ENCODE measurements around the gene FOXO1.

FOXO1 gene

DNA sequence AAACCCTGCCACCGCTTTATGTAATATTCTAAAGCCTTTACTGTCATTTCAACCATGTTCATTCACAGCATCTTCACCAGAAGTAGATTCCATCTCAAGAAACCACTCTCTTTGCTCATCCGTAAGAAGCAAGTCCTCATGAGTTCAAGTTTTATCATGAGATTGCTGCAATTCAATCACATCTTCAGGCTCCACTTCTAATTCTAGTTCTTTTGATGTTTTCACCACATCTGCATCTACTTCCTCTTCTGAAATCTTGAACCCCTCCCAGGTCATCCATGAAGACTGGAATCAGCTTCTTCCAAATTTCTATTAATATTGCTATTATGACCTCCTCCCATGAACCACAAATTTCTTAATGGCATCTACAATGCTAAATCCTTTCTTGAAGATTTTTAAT lies 83.9 kb downstream of the FOXO1 start:
- DNase-seq (ENCODE audit: extremely low read depth in 1 of 2, low read depth in 1 of 2) = no peak

DNA sequence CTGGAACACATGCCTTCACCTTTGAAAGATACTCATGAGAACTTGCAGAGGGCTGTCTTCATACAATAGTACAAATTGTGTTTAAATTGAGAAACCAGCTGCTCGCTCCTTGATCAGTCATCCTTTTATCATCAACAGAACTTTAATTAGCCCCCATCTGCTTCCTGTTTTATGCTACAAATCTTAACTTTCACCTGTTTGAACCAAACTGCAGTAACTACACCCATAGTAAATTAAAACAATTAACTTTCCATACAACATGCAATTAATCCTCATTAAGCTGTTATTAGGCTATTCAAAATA lies 85.2 kb downstream of the FOXO1 start:
- no peak for DNase-seq (ENCODE audit: extremely low read depth in 1 of 2, low read depth in 1 of 2)

DNA sequence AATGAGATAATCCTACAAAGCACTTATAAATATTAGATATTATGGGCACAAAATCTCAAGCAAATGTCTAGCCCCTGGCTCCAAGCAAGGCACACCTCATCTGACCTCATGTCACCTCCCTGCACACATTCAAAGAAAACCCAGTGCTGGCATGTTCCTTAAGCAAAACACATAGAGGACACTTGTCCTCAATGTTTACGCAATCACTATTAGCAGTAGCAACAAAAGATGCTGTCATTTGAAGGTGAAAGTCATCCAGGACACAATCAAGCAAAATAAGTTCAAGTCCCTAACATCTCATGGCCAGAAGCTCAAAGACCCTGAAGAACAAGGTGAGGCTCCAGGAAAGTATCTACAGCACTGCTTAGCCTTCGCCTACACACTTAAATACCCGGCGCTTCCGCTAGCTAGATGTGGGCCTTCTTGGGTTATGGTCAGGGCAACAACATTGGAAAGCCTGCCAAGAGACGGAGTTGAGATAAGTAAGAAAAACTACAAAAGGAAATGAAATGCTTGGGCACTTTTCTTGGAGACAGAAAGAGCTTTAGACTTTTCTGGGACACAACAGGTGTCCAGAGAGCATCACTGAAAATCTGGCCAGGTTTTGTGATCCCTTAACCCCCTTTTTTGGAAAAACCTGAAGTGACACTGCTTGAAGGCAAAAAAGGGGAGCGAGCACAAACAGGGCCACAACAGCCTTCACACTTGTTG lies 85.7 kb downstream of the FOXO1 start:
- DNase-seq (ENCODE audit: extremely low read depth in 1 of 2, low read depth in 1 of 2) = no peak

DNA sequence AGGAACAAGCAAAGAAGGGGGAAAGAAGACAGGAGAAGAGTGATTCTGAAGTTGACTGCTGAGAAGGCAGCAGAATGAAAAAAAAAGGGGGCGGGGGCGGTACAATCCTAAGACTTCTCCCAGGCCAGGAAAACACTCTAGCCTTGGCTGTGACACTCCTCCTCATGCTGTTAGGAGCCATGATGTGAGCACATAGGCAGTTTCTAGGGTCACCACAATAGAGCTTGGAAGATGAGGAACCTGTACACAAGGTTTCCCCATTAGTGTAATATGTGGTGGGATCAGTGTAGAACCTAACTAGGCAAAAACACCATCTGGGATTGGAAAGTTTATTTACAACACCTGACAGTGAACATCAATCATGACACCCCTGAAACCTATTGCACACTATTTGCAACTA lies 86.9 kb downstream of the FOXO1 start:
- DNase-seq (ENCODE audit: extremely low read depth in 1 of 2, low read depth in 1 of 2) = no peak

DNA sequence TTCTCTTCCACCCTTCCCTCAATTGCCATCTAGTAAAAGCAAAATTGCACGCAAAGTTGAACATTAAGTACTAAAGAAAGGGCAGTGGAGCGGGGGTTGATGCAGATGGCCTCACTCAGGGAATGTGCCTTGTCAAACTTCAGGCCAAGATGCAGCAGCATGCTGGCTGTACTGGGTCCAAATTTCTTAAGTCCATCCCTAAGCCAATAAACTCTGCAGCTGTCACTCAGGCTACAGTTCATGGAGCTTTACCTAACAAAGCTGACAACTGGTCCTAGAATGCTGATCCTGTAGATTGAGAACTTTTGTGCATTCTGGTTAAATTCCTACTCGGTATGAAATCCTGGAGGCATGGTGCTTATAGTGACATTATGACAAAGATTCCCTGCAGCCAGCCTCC lies 88.4 kb downstream of the FOXO1 start:
- DNase-seq (ENCODE audit: extremely low read depth in 1 of 2, low read depth in 1 of 2) = no peak

DNA sequence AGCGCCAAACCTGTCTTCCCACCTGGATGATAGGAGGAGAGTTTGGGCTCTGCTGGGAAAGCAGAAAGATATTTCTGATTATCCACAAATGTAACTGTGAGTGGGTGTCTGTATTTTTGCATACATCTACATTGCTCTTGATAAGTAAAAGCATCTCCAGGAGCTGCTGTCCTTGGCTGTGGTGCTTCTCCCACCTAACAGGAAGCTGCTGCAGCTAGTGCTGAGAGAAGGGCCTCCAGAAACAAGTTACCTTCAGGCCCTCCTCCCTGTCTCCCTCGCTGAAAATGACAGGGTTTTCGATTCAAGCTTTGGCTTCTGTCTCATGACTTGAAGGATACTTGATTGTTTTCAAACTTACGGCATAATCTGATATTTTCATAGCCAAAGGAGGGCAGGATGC lies 90.1 kb downstream of the FOXO1 start:
- DNase-seq (ENCODE audit: extremely low read depth in 1 of 2, low read depth in 1 of 2) = no peak

DNA sequence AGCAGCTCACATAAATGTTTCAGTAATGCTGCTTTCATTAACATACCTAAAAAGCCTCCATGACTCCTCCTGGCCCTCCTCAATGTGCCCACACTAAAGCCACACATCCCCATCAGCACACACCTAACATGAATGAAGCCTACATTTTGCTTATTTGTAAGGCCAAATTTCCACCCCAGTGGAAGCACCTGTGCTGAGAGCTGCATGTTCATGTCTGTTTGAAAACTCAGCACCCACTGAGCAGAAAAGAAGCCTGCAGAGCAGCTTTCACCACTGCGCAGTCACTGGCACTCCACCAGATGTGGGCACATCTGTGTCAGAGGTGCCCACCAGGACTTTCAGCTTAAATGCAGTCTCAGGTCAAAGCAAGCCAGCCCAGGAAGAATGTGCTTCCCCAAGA lies 93.5 kb downstream of the FOXO1 start:
- DNase-seq (ENCODE audit: extremely low read depth in 1 of 2, low read depth in 1 of 2) = no peak

DNA sequence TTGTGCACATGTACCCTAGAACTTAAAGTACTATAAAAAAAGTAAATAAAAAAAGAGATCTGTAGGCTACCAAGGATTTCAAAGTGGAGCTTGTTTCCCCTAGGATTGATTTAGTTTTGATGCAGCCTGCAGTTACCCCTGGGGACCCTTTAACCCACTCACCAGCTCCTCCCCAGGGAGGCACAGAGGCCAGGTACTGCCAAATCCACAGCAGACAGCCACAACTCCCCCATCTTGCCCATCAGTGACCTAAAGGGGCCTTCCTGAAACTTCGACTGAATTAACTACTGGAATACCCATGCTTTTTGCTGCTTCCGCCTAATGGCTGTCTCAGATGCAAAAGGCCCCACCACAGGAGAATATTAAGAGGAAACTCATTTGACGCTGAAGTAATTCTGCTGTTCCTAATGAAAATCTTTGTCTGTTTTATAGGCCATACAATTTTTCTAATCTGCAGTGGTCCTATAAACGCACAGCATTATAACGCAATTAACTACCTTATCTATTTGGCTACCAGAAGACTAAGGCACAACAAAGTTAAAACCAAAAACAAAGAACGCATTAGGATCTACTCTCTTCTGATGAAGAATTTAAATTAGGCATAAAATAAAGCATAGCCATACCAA lies 95.0 kb downstream of the FOXO1 start:
- DNase-seq (ENCODE audit: extremely low read depth in 1 of 2, low read depth in 1 of 2) = no peak

DNA sequence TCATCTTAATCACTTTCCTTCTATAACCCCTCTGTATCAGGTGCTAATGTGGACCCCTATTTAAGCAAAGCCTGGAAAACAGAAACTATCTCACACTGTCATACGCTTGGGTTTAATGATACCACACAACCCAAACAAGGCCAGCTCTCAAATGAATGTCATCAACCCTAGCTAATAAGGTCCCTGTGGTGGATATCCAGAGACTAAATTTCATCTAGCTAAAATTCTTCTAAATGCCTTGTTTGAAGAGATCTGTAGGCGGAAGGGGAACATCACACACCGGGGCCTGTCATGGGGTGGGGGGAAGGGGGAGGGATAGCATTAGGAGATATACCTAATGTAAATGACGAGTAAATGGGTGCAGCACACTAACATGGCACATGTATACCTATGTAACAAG lies 95.5 kb downstream of the FOXO1 start:
- DNase-seq (ENCODE audit: extremely low read depth in 1 of 2, low read depth in 1 of 2) = no peak

DNA sequence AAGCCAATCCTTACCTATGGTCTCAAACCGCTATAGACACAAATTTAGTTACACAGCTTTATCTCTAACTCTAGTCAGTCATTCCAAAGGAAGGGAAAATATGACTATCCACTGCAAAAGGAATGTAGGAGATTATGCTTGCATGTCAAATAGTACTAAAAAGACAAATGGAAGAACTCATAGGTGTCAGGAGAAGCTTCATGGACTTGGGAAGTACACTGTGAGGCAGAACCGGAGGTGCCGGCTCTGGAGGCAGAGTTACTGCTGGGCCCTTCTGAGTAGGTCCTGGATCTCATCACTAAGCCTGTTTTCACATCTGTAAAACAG lies 97.5 kb downstream of the FOXO1 start:
- DNase-seq (ENCODE audit: extremely low read depth in 1 of 2, low read depth in 1 of 2) = no peak

DNA sequence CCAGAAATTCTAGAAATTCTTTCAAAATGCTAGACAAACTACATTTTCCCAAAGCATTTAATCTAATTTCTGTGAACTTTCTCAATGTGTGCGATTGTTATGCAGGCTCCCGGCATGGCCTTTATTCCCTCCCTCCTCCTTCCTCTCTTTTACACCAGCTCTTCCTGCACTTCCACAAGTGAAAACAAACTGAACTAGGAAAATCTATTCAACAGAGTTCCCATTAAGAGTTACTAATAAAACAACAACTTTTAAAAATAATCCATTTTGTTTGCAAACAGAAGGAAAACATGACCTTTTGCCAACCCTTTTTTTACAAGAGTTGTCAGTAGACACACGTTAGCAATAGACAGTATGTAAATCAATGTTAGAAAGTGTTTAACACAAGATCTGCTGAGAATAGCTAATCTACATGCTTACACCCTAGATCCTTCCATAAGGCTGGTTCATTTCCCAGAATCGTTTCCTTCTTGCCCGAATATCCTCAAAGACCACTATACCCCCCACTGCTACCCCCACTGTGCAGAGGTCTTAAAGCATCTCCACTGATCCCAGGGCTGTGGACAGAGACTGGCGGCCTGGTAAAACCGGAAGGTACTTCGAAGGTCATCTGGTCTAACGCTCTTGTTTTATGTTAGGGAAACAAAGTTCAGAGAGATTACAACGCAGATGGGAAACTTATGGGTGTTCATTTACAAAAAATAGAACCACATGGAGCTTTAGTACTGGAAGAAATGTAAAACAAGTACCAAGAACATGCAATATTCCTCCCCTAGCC lies 98.0 kb downstream of the FOXO1 start:
- DNase-seq (ENCODE audit: extremely low read depth in 1 of 2, low read depth in 1 of 2) = no peak

DNA sequence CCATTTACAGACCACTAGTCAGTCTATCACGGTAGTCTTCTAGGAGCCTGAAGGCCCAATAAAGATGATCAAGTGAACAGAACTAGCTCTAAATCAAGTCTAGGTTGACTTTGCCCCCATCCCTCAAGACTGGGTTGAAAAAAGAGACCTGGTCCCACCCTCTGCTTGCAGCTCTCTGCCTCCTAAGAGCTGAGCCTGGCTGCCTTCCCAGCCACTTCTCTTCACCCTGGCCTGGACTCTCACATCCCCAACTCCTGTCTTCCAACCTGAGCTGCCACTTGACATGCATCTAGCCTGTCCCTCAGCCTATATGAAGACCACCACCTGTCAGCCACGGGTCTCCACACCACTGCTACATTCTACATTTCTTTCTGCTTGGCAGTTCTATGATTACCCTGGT lies 99.6 kb downstream of the FOXO1 start:
- no peak for DNase-seq (ENCODE audit: extremely low read depth in 1 of 2, low read depth in 1 of 2)

DNA sequence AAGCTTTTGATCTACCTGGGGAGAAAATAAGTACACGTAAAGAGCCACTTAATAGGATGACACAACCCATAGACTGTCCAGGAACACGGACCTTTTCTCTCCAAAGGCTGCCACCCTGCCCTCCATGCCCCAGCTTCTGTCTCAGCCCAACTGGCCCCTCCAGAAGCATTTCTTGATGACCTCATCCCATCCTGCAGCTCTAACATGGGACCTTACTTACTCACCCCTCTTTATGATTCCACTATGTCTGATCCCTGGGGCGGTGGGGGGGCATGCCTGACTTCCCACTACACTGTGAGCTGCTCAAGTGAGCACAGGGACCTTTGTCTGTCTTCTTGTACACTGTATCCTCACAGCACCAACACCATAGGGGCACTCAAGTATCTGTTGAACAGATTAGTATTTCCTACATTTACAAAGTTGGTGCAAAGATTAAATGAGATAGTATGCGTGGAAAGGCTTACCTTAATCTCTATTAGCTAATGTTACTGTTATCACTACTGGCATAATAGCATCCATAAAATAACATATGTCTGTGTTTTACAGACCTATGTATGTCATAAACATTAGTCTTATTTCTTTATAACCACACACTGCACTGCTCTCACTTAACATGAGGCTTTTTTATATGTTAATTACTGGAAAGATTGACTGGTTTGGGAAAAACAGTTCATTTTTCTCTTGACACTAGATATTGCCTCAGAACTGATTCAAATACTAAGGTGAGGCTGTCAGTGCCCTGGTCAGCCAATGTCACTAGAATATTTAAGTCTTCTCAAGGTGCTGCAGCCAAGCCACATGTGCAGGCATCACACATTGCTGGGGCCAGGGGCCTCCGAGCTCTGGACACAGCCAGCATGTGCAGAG lies 100.9 kb downstream of the FOXO1 start:
- no peak for DNase-seq (ENCODE audit: extremely low read depth in 1 of 2, low read depth in 1 of 2)

DNA sequence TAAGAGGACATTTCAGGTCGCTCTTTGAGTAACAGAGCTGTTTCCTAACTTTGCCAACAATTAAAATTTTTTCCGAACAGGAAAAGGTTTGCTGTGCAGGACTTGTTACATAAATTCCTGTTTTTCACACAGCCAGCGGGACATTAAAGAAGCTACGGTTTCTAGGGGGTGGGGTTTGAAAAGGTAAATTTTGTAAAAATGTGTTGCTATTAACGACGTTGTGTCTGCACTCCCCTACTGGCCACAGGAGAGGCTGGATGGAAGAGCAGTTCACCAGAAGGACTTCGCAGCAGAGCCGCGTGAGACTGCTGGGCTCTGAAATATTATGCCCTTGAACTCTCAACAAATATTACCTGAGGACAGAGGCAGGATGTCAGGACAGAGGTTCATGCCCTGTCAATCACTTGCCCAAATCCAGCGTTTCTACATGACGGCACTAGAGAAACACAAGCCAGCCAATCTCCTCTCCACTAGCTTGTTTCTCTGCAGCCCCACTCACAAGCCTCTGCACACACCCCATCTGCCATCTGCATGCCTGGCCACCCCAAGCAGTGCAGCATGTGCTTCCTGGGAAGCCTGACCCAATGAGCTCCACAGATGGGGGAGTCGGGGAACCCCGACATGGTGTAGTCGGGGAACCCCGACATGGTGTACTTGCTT lies 102.0 kb downstream of the FOXO1 start:
- DNase-seq (ENCODE audit: extremely low read depth in 1 of 2, low read depth in 1 of 2) = no peak

DNA sequence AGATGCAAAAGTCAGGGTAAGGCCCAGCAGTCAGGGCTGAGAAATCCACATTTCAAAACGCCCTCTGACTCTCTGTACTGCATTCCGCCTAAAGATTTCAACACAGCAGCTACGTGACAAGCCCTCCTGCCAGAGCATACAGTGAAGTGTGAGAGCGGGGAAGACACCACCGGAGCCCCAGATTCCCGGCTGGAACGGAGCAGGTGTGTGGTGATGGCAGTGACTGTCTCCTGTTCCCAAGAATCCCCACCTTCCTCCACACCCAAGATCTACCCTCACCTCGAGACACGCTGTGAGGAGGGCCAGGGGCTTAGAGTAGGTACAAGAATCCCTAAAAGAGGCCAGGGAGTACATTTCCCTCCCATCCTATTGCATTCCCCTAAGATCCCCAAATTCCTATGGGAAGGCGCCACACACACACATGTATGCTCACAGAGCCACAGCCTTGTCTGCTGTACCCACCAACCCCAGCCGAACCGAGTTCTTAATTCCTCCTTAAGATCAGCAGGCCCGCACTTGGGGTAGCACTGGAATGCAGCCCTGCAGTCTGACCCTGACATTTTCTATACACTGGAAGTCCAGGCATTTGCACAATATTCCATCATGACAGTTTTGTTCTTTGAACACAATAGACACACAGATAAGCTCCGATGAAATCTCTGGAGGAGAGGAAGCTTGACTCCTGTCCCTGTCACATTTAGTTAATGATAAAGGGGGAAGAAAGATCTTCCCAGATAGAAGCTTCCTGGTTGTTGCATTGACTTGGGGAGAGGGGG lies 102.9 kb downstream of the FOXO1 start:
- DNase-seq (ENCODE audit: extremely low read depth in 1 of 2, low read depth in 1 of 2) = no peak

DNA sequence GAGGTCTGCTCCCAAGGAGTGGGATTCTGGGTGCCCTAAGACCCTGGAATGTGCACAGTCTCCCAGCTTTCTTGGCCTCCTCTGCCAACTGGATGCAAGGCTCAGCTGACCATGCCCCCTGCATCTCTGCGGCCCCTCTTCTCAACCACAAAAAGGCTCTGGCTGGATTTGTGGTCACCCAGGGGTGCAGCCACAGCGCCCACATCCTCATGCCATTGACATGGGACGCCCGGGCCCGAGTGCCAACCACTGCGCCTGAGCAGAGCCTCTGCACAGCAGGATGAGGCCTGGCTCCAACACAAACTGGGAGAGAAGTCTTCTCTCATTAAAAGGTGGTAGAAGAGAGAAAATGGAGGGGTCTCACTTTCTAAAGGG lies 103.5 kb downstream of the FOXO1 start:
- DNase-seq (ENCODE audit: extremely low read depth in 1 of 2, low read depth in 1 of 2) = no peak

DNA sequence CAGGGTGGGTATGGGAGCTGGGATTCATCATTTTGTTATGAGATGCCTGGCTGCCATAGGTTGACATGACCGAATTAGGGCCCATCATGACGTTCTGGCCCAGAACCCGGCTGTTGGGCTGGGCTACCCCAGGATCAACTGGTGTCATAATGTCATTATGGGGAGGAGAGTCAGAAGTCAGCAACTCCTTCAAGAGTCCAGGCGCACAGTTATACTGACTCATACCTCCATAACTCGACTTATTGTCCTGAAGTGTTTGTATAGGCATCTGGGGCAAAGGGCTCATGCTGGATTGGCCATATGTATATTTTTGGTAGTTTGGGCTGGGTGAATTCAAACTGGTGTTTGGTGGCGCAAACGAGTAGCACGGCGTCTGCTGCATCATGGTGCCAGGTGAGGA lies 106.5 kb downstream of the FOXO1 start:
- DNase-seq (ENCODE audit: extremely low read depth in 1 of 2, low read depth in 1 of 2) = no peak

DNA sequence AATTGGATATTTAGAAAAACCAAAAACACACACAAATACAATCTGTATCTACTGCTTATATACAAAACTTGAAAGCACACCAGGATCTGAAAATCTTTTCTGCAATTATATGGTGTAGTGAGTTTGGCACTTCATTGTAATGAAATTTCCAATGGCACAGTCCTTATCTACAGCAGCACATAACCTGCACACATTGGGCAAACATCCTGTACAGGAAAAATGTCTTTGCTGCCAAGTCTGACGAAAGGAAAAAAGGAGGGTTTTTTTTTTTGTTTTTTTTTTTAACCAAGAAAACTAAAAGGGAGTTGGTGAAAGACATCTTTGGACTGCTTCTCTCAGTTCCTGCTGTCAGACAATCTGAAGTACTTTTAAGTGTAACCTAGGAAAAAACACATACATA lies 107.8 kb downstream of the FOXO1 start:
- no peak for DNase-seq (ENCODE audit: extremely low read depth in 1 of 2, low read depth in 1 of 2)

DNA sequence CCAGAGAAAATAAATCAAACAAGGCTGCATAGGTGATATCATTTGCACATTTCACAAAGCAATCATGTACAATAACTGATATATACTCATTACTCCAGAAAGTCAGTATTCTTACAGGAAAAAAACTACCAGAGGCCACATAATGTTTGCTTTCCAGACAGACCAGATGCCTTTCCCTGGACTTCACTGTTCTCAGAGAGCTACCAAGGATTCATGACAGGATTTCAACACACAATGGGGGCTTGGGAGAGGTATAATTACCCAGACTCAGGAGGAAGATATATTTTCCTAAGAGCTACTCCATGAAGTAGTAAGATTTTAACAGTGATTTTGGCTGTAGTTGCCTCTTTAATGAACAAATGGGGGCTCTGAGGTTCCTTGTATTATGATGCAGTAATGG lies 110.0 kb downstream of the FOXO1 start:
- DNase-seq (ENCODE audit: extremely low read depth in 1 of 2, low read depth in 1 of 2) = no peak

DNA sequence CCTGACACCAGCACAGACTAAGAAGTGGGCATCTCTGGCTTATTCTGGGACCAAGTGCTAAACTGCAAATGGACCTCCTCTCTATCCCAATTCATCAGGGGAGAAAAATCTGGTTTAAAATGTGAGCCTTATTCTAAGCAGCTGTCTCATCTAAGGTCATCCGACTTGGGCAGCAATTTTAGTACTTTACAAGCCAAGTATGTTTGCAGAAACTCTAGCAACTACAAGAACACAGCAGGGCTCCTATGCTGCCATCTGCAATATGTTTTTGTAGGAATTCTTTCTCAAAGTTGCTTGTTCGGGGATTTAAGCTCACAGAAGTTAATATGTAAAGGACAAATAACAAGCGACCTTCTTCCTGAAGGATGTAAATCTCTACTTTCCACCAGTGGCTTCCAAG lies 113.1 kb downstream of the FOXO1 start:
- DNase-seq (ENCODE audit: extremely low read depth in 1 of 2, low read depth in 1 of 2) = no peak

Data from activated CD8-positive, alpha-beta memory T cell treated with anti-CD3 and anti-CD28 coated beads for 1 hour (primary cell).